Germinal center (tissue), 1 donor: ENCODE measurements around the gene SRRM5.
"Not testable (repeated sequence)": the region's sequence is repeated elsewhere in the genome, so short reads cannot be mapped to it uniquely, and the experiment has no call there.

Experiments used
- DNase-seq: peaks from one replicate; pipeline ENCODE4 v3.0.0; 2012; ENCODE audit warnings: mixed read lengths, low spot score

SRRM5 gene

GRCh38 chr19:43592800-43593350 lies 19.0 kb upstream of the SRRM5 start:
- DNase-seq, result no peak

DNA sequence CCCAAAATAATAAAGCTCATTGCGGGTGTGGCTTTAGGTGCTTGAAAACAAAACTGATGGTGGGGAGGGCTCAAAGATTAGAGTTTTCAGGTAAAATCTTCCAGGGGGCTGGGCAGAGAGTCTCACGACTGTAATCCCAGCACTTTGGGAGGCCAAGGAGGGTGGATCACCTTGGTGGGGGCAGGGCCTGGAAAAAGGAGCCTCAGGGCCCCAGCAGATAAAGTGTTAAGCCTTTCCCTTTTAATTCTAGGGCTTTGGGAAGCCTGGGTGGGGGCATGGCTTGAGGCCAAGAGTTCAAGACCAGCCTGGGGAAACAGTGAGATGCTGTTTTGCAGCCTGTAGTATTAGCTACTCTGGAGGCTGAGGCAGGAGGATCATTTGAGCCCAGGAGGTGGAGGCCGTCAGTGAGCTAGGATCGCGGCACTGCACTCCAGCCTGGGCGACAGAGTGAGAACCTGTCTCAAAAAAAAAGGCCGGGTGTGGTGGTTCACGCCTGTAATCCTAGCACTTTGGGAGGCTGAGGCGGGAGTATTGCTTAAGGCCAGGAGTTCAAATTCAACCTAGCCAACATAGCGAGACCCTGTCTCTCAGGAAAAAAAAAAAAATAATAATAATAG lies 17.7 kb upstream of the SRRM5 start:
- DNase-seq, result no peak

DNA sequence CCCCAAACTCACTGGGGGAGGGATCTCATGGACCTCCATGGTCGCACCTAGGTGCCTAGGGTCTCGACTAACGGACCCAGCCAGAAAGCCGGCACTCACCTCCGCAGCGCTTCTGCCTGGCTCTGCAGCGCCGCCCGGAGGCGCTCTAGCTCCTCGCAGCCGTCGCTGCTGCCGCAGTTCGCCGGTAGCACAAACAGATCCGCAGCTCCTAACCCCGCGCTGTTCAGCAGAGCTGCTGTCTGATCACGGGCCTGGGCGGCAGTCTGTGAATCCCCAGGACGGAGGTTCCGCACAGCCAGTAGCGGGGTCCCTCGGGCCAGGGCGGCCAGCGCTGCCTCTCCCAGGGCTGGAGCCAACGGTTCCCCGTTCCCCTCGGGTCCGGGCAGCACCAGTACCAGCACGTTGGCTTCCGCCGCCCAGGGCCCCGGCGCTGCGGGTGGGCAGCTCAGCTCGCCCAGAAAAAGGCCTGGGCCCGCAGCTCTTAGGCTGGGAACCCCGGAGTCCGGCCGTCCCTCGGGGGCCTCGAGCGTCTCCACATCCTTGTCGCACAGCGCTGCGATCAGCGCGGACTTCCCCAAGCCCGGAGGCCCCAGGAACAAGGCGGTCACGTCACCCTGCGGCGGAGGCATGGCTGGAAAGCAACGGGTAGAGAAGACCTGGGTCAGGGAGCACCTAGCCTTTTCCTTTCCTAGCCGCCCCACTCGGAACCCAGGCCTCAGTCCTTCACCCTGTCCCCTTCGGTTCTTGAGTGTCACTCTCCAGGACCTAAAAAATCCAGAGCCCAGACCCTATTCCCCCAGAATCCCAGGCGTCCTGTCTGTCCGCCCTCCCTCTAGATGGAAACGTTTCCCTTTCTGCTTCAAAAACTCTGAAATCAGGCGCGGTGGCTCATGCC lies 16.9 kb upstream of the SRRM5 start:
- DNase-seq, result peak; percentile 63

DNA sequence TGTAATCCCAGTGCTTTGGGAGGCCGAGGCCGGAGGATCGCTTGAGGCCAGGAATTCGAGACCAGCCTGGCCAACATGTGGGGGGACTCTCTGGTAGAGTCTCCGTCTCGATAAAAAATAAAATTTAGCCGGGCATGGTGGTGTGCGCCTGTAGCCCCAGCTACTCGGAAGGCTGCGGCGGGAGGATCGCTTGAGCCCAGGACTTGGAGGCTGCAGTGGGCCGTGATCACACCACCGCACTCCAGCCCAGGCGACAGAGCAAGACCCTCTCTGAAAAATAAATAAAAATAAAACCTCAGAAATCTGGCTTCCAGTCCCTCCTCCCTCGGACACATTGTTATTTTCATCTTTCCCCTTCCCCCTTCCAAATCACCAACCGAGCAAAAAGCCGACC lies 16.3 kb upstream of the SRRM5 start:
- DNase-seq, result no peak

DNA sequence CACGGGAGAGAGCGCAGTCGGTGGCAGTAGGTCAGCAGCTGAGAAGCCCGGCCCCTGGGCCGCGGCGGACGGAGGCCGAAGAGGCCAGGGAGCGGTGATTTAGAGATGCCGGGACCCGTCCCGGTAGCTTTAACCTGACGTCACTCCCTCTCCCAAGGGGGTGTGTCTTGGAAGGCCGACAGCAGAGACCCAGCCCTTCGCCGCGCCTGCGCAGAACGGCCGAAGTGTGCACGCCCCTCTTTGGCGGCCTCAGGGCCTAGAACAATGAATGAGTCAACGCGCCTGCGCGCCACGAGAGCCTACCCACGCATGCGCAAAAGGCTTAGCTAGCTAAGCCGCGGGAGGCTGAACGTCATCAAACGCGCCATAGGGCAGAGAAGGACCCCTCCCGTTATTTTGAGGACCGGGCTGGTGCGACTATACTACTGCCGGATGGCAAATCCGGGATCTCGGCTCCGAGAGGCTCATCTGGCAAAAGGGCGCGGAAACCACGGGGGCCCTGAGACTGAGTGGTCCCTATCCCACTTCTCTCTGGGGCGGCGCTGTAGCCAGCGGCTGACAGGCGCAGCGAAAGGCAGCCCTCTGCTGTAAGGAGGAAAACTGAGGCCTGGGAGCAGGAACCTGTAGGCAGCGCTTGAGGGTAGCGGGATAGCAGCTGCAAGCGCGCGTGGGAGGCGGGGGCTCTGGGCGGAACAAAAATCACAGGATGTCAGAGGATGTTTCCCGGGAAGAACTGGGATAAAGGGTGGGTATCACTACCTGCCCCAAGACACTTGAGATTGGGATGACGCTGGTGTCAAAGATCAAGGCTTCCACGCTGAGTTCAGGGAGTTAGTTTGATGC lies 15.7 kb upstream of the SRRM5 start, which contains the start of the genes IRGQ and ZNF576:
Gene IRGQ (minus strand): TSS at position 136 of the 843 bp plus-strand sequence. CDS start 796 bp downstream, outside the sequence.
Gene ZNF576 (plus strand): TSS at position 597 of the 843 bp plus-strand sequence. CDS start 514 bp downstream, outside the sequence.
- peak; percentile 98 for DNase-seq

DNA sequence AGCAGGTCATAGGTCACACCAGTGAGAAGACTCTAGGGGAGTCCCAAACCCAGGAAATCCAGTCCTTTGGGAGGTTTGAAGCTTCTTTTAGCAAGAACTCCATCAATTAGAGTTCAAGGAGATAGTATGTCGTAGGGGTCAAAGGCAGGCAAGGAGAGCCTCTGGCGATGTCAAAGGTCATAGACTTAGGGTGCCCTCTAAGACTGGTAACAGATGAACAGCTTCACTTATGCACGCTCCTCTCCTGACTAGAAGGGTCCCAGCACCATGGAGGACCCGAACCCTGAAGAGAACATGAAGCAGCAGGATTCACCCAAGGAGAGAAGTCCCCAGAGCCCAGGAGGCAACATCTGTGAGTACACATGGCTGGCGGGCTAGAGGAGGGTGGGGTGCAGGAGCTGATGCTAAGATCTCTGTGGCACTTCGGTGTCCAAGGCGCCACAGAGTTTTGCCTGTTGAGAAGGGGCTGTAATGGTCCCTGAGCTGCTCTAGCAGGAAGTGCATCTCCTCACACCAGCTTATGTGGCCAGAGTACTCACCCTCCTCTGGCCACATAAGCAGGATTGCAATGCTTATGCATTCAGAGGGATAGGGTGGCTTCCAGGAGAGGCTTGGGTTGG lies 14.9 kb upstream of the SRRM5 start:
- no peak for DNase-seq

DNA sequence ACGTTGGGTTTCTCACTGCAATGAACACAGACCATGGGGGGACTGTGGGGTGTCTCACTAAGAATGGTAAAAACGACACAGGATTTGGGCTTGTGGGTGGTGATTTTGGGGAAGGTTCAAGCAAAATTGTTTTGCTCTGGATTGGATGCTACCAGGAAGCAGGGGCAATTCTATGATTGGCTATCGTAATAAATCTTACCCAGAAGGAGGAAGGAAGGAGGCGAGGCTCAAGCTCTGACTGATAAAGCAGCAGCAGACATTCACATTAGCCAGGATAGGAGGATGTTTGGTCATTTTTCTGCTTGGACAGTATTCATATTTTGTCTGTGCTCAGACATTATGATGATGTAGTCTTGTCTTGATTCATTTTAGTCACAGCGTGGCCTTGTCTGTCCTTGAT lies 14.0 kb upstream of the SRRM5 start:
- no peak for DNase-seq

- DNase-seq, result no peak
These were observed 13.2 kb upstream of the SRRM5 start for GRCh38 chr19:43598445-43599240.

- no peak for DNase-seq
These were observed 12.1 kb upstream of the SRRM5 start for GRCh38 chr19:43599635-43600295.

- DNase-seq, result not testable (repeated sequence)
These were observed 11.6 kb upstream of the SRRM5 start for GRCh38 chr19:43600326-43600725.

DNA sequence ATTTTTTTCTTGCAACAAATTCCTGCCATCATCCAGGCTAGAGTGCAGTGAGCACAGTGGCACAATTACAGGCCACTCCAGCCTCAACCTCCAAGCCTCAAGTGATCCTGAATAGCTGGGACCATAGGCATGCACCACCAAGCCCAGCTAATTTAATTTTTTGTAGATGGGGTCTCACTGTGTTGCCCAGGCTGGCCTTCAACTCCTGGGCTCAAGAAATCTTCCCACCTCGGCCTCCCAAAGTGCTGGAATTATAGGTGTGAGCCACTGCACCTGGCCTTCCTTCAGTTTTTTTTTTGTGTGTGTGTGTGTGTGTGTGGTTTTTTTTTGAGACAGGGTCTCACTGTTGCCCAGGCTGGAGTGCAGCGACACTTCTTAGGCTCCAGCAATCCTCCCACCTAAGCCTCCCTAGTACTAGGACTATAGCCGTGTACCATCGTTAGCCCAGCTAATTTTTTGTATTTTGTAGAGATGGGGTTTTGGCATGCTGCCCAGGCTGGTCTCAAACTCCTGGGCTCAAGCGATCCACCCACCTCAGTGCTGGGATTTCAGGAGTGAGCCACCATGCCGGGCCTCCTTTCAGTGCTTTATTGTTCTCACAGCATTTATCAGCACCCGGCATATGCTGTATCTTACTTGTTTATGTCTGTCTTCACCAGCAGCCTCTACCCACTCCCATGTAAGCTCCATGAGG lies 5.9 kb upstream of the SRRM5 start:
- DNase-seq, result no peak

DNA sequence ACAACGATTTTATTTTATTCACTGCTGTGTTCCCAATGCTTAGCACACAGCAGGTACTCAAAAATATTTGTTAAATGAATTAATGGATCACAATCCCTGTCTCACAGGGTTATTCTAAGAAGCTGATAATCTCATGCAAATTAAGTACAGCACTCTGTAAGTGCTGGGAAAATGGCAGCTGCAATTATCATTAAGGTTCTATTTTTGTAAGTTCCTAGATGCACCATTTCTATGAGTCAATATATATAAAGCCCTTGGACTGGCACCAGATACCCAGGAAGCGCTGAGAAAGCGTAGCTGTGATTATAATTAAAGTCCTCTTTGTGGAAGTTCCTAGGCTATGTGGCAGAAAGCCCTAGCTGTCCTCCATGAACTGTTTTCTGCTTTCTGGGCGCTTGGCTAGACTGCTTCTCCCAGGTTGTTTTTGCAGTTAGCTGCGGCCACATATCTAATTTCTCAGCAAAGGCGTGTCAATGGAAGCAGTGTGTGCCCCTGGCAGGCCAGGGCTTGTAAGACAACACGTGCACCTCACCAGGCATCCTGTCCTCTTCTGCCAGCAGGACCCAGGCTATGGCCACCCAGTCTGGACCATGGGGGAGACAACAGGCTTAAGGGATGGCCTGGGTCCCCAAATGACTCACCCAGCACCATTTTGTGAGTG lies 5.2 kb upstream of the SRRM5 start:
- no peak for DNase-seq

DNA sequence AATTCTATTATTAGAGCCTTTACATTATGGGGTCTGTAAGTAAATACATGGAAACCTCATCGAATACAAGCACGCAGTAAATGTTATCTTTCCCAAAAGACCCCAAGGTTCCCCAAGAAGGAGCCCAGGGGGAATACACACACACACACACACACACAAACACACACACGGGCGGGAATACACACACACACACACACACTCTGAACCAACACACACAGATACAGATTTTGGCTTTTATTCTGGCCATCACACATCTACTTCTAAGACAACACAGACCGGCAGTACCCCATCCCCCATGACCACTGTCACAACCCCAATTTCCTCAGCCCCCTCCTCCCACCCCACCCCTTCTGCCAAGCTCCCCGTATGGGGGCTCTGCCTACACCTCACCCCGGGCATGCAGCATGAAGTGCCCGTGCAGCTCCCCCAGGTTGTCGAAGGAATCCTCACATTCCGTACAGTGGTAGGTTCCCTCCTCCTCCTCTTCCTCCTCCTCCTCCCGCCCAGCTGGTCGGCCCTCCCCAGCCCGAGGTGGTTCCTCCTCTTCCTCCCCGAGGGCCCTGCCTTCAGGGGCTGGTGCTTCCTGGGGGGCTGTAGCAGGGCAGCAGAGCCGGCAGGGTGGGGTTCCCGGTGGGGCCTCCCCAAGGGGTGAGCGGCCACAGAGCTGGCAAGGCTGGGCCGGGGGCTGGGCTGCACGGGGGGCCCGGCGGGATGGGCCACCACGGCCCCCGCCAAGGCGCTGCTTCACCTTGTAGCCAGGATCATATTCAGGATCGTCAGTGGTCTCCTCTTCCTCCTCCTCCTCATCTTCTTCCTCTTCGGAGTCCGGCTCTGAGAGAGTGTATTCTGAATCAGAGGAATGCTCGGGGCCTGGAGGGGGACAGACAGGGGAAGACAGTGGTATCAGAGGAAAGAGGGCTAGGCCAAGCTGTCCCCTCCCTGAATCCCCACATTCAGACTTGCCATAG lies 4.4 kb upstream of the SRRM5 start:
- DNase-seq, result no peak

DNA sequence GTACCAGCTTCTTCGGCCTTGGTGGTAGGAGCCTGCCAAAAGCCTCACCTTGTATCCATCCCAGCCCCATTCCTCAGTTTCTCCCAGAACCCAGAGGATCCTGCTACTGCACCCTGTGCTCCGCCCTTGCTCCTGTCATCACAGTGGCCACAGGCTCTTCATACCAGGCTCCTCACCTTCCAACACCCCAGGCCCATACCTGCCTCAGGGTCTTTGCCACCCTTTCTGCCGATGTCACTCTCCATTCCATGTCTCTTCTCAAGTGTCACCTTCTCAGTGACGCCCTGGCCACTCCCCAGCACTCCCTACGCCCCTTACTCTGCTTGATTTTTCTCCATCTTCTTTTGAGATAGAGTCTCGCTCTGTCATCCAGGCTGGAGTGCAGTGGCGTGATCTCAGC lies 2.0 kb upstream of the SRRM5 start:
- no peak for DNase-seq

- DNase-seq, result no peak
These were observed 1.4 kb upstream of the SRRM5 start for GRCh38 chr19:43610493-43610892.

DNA sequence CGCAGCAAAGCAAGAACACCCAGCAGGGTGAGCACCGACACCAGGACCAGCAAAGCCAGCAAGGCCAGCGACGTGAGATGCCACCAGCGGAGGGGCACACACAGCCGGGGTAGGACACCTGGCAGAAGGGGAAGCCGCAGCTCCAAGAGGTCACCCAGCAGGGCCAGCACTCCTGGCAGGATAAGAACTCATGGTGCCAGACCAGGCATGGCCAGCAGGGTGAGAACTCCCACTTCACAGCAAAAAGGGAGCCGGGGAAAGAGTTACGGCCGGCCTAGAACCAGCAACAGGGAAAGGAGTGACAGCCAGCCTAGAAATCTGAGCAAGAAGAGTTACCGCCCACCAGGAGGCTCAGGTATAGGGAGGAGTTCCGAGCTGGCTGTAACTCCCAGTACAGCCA lies 486 bp downstream of the SRRM5 start:
- DNase-seq, result no peak

DNA sequence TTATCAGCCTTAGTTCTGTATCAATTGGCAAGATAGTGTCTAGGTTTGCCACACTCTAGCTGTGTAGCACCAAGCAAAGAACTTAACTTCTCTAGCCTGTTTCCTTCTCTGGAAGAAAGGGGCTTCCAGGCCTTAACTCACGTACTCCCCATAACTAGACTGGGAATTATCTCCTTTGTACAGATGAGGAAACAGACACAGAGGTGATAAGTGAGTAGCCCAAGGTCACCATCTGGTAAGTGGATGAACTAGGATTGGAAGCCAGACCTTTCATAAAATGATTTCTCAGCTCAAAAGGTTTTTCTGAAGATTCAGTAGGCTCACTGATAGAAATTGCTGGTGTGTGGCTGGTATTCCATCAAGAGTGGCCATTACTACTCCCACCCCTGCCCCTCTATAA lies 4.4 kb downstream of the SRRM5 start:
- DNase-seq, result no peak

DNA sequence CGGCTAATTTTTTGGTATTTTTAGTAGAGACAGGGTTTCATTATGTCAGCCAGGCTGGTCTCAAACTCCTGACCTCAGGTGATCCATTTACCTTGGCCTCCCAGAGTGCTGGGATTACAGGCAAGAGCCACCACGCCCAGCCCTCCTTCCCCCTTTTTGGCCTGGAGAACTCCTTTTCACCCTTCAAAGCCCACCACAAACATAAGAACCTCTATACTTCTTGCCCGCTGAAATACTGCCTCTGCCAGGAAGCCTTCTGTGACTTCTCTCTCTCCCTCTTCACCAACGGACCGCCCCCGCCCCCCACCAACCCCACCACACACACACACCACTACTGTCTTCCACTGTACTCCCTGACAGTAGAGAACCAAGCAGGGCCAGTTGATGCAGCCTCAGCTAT lies 5.1 kb downstream of the SRRM5 start:
- no peak for DNase-seq
